Loucy (cell line): ENCODE data around the gene COLEC11.

Experiments
- EZH2phosphoT487 ChIP-seq: fragments of 200-600 bp; IDR thresholded peaks from 2 replicates; pipeline ENCODE4 v1.6.1; 2018; ENCODE audit warnings: antibody characterized with exemption, mild to moderate bottlenecking, moderate library complexity, borderline replicate concordance
- TF ChIP-seq, protein P1 (sequence below): fragments of 200-600 bp; sonication (generic); conservative IDR thresholded peaks from 2 replicates; pipeline ENCODE4 v1.5.1; 2014; ENCODE audit warnings: mild to moderate bottlenecking, antibody characterized with exemption, low read length

DNA sequence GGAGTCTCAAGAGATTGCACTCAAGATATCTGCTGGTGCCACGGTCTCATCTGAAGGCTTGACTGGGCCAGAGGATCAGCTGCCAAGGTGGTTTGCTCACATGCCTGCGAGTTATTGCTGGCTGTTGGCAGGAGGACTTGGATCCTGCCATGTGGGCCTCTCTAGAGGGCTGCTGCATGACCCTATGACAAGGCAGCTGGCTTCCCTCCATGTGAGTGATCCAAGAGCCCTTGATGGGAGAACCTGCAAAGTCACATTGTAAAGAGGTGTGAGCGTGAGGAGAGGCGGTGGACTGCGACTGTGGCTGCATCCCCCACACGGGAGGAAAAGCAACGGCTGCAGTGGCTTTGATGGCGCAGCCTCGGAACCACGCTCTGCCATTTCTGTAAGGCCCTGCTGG is 59.1 kb downstream of the COLEC11 start:
- TF ChIP-seq, protein P1, sequence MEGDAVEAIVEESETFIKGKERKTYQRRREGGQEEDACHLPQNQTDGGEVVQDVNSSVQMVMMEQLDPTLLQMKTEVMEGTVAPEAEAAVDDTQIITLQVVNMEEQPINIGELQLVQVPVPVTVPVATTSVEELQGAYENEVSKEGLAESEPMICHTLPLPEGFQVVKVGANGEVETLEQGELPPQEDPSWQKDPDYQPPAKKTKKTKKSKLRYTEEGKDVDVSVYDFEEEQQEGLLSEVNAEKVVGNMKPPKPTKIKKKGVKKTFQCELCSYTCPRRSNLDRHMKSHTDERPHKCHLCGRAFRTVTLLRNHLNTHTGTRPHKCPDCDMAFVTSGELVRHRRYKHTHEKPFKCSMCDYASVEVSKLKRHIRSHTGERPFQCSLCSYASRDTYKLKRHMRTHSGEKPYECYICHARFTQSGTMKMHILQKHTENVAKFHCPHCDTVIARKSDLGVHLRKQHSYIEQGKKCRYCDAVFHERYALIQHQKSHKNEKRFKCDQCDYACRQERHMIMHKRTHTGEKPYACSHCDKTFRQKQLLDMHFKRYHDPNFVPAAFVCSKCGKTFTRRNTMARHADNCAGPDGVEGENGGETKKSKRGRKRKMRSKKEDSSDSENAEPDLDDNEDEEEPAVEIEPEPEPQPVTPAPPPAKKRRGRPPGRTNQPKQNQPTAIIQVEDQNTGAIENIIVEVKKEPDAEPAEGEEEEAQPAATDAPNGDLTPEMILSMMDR, result no peak
- TF ChIP-seq EZH2phosphoT487, result no peak
